Measurements from ENCODE around the gene GNL3L.
"Not testable (repeated sequence)": the region's sequence is repeated elsewhere in the genome, so short reads cannot be mapped to it uniquely, and the experiment has no call there.

The GNL3L gene

GRCh38 chrX:54560411-54560810, 30.4 kb downstream of the GNL3L start:
- DNase-seq (ENCODE audit: low spot score), result no peak
- in situ Hi-C loops (cut with MboI; ENCODE audit: low sequenced_read_pairs, unreplicated experiment), result no loop called here
- TF ChIP-seq CTCF (IDR thresholded peaks at IDR 0.05; ENCODE audit: borderline replicate concordance, control extremely low read depth, extremely low read depth, insufficient read depth, missing control alignments), result no peak

- no peak for TF ChIP-seq CTCF (IDR thresholded peaks at IDR 0.05; ENCODE audit: borderline replicate concordance, control extremely low read depth, extremely low read depth, insufficient read depth, missing control alignments)
- in situ Hi-C loops (cut with MboI; ENCODE audit: low sequenced_read_pairs, unreplicated experiment), result no loop called here
- DNase-seq (ENCODE audit: low spot score), result no peak
These were observed 31.6 kb downstream of the GNL3L start for GRCh38 chrX:54561622-54562021.

GRCh38 chrX:54564936-54565335, 34.9 kb downstream of the GNL3L start:
- in situ Hi-C loops (cut with MboI; ENCODE audit: low sequenced_read_pairs, unreplicated experiment), result no loop called here
- DNase-seq (ENCODE audit: low spot score), result no peak
- no peak for TF ChIP-seq CTCF (IDR thresholded peaks at IDR 0.05; ENCODE audit: borderline replicate concordance, control extremely low read depth, extremely low read depth, insufficient read depth, missing control alignments)

GRCh38 chrX:54570332-54570731, 40.3 kb downstream of the GNL3L start:
- in situ Hi-C loops (cut with MboI; ENCODE audit: low sequenced_read_pairs, unreplicated experiment), result no loop called here
- DNase-seq (ENCODE audit: low spot score), result no peak
- no peak for TF ChIP-seq CTCF (IDR thresholded peaks at IDR 0.05; ENCODE audit: borderline replicate concordance, control extremely low read depth, extremely low read depth, insufficient read depth, missing control alignments)

GRCh38 chrX:54572641-54573040, 42.6 kb downstream of the GNL3L start:
- in situ Hi-C loops (cut with MboI; ENCODE audit: low sequenced_read_pairs, unreplicated experiment), result not testable (repeated sequence)

GRCh38 chrX:54597728-54598127, 67.7 kb downstream of the GNL3L start:
- in situ Hi-C loops (cut with MboI; ENCODE audit: low sequenced_read_pairs, unreplicated experiment), result no loop called here
- TF ChIP-seq CTCF (IDR thresholded peaks at IDR 0.05; ENCODE audit: borderline replicate concordance, control extremely low read depth, extremely low read depth, insufficient read depth, missing control alignments), result no peak
- DNase-seq (ENCODE audit: low spot score), result no peak

More at GRCh38 chrX:54572641-54573040, 42.6 kb downstream of the GNL3L start:
- DNase-seq (ENCODE audit: low spot score), result not testable (repeated sequence)

- no peak for DNase-seq (ENCODE audit: low spot score)
- TF ChIP-seq CTCF (IDR thresholded peaks at IDR 0.05; ENCODE audit: borderline replicate concordance, control extremely low read depth, extremely low read depth, insufficient read depth, missing control alignments), result no peak
- in situ Hi-C loops (cut with MboI; ENCODE audit: low sequenced_read_pairs, unreplicated experiment), result no loop called here
These were observed 72.5 kb downstream of the GNL3L start for GRCh38 chrX:54602563-54602962.

Data from GM13976 (cell line).